HG03025 (cell line): ENCODE results near the gene PSMA3.
A peak's percentile ranks its signal among the peaks of the same experiment; 100 is the strongest.

Source experiments
- ATAC-seq: cut with Tn5 transposase; IDR thresholded peaks from one replicate; pipeline ENCODE4 v1.9.1; 2021; ENCODE audit warnings: mild to moderate bottlenecking, moderate library complexity; ENCODE audit not compliant: unreplicated experiment, low FRiP score

The PSMA3 gene

DNA sequence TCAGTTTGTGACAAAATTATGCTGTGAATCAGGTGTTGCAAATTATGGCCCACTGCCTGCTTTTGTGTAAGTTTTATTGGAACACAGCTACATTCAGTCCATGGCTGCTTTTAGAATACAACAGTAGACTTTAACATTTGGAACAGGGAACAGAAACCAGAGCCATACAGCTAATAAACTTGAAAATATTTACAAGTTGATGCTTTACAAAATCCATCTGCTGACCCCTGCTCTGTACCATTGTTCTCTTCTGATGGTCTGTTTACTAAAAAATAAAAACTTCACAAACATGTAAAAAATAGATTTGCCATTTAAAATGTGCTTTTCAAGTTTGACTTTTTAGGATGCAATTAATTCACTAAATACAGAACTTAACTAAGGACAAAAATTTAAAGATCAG, 20.8 kb downstream of the PSMA3 start:
- ATAC-seq: no peak

DNA sequence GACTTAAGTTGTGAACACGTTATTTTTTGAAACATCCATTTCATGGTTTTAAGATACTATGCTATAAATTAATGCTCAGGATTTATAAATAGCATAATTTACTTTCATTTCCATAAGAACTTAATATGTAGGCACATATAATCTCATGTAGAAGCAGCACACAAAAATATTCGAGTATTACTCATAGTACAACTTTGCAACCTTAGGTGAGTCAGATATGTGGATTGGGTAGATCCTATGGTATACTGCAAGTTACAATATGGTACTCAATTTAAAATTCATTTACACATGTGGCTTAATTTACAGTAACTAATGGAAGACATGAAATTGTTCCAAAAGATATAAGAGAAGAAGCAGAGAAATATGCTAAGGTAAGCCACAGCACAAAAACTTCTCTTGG, 26.0 kb downstream of the PSMA3 start:
- no peak for ATAC-seq

DNA sequence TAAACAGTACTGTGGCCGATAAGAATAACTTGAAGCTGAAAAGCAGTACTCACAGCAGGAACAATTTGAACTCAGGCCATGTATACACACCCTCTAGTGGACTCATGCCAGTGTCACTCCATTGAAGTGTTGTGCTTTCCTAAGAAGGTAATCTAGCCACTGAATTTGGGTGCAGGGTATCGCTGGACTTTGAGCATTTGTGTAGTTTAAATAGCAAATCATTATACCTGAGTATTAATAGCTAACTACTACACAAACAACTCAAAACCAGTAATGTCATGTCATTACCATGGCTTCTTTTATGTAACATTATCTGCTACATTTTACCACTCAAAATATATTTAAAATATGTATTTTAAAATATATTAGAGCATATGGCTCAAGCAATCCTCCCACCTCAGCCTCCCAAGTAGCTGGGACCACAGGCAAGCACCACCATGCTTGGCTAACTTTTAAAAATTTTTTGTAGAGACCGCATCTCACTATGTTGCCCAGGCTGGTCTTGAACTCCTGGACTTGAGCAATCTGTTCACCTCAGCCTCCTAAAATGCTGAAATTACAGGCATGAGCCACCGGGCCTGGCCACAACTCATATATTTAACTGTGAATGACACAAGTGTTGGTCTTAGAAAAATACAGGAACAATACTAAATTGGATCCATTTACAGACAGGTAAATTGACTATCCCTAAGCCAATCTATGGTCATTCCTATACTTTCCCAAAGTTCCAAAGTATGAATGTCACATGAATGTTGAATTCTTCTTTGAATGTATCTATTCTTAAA, 28.1 kb downstream of the PSMA3 start:
- no peak for ATAC-seq

DNA sequence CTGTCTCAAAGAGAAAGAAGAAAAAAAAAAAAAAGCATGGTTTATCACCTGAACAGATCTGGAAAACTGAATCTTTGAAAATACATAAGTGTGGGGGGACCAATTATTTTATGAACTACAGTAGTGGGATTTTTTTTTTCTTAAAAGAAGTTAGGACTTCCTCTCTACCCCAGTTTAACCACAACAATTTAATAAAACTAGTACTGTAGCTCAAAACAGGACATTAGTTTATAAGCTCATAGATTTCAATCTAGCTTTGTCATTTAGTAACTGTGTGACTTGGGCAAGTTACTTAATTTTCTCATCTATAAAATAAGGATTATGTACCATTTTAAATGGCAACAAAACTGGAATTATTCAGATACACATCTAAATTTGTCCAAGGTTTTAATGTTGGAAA, 30.2 kb downstream of the PSMA3 start:
- ATAC-seq: no peak

DNA sequence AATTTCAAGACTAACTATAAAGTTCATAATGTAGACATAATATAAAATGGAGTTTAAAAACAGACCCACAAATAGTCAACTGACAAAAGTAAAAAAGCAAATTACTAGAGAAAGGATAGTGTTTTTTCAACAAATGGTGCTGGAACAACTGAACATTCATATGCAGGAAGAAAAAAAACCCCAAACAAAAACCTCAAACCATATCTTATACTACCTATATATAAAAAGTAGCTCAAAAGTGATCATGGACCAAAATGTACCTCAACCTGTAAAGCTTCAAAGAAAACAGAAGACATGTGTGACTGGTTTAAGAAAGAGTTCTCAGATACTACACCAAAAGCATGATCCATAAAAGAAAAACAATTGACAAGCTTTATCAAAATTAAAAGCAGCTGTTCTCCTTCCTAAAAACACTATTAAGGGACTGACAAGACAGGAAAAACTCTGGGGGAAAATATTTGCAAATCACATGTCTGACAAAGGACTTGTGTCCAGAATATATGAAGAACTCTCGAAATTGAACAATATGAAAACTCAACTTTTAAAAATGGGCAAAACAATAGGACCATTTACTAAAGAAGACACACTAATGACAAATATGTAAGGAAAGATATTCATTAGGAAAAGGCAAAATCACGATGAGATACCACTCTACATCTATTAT, 31.0 kb downstream of the PSMA3 start:
- no peak for ATAC-seq

DNA sequence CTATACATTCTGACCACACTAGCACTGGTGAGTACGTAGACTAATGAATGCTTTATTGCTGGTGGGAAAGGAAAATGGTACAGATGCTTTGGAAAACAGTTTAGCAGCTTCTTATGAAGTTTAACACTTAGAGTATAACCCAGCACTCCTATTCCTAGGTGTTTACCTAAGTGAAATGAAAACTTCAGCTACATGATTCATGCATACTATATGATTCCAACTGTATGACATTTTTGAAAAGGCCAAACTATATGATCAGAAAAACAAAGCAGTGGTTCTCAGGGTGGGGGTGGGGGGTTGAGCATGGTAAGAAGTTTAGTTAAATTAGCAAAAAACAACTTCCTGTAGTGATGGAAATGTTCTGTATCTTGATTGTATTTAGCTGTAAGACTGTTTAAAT, 31.6 kb downstream of the PSMA3 start:
- ATAC-seq: no peak

DNA sequence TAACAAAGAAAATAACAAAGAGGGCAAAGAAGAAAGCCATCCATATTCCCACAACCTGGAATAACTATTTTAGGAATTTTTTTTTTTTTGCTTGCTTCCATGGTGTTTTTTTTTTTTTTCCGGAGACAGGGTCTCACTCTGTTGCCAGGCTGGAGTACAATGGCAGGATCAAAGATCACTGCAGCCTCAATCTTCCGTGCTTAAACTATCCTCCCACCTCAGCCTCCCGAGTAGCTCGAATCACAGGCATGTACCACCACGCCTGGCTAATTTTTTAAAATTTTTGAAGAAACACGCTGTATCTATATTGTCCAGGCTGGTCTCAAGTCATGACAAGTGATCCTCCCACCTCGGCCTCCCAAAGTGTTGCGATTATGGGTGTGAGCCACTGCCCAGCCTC, 33.5 kb downstream of the PSMA3 start:
- no peak for ATAC-seq

DNA sequence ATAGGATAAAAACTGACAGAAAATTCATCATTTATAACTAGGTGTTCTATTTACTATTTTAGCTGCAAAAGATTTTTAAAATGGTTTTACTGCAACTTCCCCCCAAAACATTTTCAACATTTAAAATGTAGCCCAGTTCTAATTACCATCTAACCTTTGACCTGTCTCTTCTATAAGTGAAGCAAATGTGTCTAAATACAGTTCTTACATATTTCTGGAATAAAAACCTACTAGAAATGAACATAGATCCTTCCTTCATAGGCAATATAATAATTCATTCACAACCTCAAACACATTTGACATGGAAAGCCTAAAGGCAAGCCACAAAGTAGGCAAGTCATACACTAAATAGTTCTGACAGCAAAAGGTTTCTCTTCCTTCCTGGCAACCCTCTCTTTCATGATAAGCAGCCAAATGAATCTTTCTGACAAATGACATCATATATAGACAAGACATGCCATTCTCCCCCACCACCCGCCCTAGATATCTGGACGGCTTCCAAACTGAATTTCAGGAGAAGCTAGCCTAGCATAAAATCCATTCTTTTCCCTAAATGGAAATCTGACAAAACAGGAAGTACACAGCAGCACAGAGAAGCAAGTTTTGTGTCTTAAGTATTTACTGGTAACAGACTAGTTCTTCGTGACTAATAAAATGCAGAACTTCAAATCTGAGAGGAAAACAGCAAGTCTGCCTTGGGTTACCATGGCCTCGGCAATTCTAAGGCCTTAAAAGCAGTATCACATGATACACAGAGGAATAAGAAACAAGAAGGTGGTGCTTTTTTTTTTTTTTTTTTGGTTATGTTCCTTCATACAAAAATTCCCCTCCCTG, 36.5 kb downstream of the PSMA3 start:
- no peak for ATAC-seq

DNA sequence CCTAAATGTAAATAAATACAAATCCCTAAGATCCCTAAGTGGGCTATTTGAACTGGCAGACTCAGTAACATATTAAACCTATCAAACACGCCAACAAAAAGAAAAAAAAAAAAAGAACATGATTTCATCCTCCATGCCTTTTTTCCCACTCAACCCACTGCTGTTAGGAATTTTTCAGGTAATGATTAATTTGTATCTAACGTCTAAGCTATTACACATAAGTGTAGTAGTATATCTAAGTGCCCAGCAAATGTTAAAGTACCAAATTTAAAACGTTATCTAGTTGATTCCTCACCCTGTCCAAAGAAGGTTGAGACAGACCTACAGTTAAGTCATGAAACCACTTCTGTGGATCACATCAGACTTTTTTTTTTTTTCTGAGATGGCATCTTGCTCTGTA, 37.3 kb downstream of the PSMA3 start:
- no peak for ATAC-seq

DNA sequence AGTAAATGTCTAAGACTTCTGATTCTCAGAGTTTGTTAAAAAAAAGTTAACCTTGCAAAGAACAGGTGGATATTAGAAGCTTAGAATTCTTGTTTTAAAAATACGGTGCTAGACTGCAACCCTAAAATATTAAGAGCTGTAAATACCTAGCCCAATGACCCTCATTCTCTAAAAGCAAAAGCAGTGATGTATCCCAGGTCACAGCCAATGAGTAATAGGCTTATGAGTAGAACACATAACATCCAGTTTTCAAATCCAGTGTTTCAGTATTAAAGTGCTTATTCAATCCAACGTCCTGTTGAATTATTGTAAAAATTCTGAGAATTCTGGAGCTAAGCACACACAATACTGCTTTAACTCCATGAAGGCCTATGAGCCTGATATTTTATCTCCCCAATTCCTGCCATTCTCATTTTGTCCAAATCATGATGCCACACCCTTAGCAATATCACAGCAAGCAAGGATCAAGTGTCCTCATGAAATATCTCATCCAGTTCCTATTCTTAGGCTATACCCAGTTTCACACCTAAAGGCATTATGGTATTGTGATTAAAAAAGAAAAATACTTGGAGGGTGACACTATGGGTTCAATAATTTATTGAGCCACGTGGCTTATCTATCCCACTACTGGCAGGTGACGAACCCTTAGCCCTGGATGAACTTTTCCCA, 38.4 kb downstream of the PSMA3 start:
- no peak for ATAC-seq

DNA sequence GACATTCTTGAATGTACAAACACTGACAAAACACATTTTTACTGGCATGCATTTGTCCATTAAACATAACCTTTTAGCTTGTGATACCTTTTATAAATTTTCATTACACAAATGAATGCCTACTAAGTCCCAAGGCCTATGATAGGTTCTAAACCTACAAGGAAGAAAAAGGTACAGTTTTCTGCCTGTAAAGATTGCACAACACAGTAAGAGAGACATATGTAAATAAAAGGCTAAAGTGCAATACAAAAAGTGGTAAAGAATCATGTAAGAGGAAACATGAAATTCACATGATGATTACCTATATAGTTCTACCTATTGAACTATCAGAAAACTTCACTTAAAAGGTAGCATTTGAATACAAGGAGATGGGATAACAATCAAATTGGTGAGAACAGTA, 39.1 kb downstream of the PSMA3 start:
- no peak for ATAC-seq

DNA sequence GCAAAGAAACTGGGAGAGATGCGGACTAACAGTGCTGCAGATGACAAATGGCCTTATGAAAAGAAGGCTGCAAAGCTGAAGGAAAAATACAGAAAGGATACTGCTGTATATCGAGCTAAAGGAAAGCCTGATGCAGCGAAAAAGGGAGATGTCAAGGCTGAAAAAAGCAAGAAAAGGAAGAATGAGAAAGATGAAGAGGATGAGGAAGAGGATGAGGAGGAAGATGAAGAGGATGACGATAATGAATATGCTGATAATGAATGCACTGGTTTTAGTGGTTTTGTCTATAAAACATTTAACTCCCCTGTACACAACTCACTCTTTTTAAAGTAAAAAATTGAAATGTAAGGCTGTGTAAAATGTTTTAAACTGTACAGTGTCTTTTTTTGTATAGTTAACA, 40.5 kb downstream of the PSMA3 start:
- ATAC-seq: no peak

DNA sequence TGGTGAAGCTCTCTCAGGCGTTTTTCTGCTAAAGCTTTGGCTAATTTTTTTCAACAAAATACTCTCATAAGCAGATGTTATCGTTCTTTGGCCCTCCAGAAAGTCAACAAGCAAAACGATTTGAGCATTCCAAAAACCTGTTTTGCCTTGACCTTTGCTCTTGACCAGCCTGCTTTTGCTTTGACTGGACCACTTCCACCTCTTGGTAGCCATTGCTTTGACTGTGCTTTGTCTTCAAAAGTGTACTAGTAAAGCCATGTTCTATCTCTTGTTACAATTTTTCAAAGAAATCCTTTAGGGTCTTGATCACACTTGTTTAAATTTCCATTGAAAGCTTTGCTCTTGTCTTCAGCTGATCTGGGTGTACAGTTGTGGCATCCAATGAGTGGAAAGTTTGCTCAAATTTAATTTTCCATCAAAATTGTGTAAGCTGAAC, 43.0 kb downstream of the PSMA3 start:
- no peak for ATAC-seq

DNA sequence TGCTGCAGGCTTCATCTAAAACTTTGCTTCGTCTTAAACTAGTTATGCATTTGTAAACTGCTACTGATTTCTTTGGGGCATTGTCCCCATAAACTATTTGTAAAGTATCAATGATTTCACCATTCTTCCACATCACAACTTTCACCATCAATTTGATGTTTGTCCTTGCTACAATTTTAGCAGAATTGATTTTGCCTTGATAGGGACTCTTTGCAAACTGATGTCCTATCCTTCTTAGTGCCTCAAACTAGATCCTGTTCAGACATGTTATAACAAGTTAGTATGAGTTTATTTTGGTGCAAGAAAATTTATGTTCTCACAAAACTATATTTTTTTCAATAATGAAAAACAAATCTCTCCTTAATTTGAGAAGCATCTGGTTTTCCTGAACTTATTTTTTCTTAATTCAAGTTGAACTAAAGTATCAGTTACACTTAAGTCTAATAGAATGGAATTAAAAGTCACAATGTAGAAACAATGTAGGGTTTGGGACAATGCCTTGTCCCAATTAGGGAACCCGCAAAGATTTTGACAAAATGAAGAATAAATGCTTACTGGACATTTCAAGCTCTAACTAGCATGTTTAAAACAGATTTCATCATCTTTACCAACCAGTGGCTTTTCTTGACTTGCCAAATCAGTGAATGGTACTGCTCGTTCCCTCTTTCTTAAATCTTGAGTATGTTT, 43.6 kb downstream of the PSMA3 start:
- no peak for ATAC-seq

DNA sequence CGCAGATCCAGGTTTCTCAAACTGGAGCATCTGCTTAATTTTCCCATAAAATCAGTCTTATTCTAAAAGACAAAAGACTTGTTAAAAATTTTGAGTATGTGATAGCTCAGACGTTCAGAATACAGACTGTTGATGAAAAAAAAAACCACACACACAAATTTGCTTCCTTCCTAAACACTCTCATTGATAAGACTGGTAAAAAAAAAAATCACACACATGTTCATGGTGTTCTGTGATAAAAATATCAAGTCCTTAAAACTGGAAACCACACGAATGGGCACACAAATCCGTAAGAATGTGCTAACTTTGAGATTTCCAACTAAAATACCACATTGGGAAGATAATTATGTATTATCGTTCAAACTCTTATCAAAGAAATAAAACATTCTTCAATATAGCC, 47.0 kb downstream of the PSMA3 start:
- no peak for ATAC-seq

DNA sequence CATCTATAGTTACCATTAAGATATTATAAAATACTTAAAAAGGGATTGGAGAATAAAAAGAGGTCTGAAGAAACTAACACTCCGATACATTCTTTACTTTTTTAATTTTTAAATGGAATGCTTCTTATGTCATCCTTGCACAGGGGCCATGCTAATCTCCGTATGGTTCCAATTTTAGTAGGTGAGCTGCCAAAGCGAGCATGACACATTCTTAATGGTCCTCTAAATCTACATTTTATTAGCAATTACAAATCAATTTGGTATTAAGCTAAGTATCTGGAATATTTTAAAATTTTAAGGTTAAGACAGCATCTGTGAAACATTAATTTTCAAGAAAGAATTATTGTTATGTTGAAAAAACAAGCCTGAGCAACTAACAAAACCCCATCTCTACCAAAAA, 47.5 kb downstream of the PSMA3 start:
- ATAC-seq: no peak

DNA sequence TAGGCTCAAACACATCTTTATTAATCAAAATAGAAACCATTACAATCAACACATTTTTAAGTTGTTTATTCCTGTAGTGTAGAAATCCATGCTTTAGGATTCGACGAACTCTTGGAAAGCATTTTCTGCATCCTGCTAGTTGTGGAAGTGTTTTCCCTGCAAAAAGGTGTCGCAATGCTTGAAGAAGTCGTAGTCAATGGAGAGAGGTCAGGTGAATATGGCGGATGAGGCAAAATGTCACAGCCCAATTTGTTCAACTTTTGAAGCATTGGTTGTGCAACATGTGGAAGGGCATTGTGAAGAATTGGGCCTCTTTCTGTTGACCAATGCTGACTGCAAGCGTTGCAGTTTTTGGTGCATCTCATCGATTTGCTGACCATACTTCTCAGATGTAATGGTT, 49.6 kb downstream of the PSMA3 start:
- ATAC-seq: no peak

DNA sequence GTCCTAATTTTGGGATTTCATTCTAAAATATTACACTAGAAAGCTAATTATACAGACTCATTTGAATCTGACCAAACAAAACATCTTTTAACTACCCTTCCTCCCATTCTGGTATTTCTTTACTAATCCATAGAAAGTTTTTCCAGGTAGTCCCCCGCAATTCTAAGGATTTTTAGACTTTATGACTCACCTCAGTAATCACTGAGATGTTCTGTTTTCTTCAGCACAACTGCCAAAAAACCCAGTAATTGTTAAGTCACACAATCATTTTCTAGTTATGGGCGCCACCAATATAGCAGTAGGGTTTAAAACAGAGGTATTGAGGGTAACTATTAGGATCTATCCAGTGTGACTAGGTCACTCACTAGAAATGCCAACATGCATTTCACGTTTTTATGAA, 52.1 kb downstream of the PSMA3 start:
- no peak for ATAC-seq

DNA sequence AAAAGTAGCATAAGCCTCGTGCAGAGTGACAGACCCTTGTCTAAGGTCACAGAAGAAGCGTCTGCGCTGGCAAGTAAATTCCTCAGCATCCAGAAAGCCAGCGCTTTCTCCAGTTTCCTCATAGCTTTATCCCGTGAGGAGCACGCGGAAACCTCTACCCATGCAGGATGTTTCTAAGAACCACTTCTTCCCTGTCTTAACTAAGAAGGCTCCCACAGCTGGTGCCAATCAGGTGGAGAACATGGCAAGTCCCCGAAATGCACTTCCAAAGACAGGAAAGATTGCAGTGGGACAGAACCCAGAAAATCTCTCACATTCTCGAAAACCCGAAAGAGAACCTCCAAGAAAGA, 52.7 kb downstream of the PSMA3 start:
- ATAC-seq: no peak

DNA sequence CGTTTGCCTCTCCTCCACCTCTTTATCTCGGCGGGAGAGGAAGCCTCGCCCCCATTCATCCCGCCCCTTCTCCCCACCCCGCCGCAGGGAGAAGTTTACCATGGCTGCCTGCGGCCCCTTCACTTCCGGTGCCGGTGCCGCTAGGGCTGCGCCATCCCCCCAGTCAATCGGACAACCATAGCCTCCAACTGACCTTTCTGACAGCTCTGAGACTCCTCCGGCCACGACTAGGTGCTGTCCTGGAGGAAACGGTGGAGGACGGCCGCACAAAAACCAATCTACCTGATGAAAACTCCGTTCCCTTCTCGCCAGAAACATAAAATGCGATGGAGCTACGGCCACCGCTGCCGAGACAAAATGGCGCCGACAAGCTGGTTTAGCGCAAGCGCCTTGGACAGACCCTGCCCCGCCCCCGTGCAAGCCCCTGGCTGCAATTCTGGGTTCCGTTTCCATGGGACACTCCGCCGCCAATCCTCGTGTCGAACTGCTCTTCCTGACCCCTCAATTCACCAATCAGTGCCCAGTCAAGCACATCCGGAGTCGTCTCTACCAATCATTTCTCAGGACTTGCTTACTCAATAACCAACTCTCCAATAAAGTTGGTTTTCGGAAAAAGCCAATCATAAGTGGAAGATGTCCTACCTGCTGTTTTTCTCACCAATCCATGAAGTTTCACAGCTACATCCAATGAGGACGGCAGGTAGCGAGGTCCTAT, 53.3 kb downstream of the PSMA3 start:
- peak; percentile 85 for ATAC-seq
